WTC11 (cell line): ENCODE measurements around the gene CKM.

Experiments
- ARID4B ChIP-seq: sonication (generic); formaldehyde crosslinking; IDR thresholded peaks from 2 replicates; pipeline ENCODE4 v1.8.0; 2023; ENCODE audit warnings: missing genetic modification reagents, mild to moderate bottlenecking, borderline replicate concordance
- ATF2 ChIP-seq: sonication (generic); formaldehyde crosslinking; IDR thresholded peaks from 2 replicates; pipeline ENCODE4 v1.8.1; 2022; ENCODE audit warnings: low read depth, missing genetic modification reagents, borderline replicate concordance
- ATF3 ChIP-seq: sonication (generic); formaldehyde crosslinking; conservative IDR thresholded peaks from 2 replicates; pipeline ENCODE4 v1.8.1; 2022; ENCODE audit warnings: mild to moderate bottlenecking, missing genetic modification reagents
- CTCF ChIP-seq: fragments of 200-600 bp; IDR thresholded peaks from 2 replicates; pipeline ENCODE4 v1.8.0; 2022; ENCODE audit warnings: antibody characterized with exemption
- FOXP4 ChIP-seq: sonication (generic); formaldehyde crosslinking; IDR thresholded peaks from 2 replicates; pipeline ENCODE4 v1.8.0; 2022; ENCODE audit warnings: mild to moderate bottlenecking, missing genetic modification reagents
- MAX ChIP-seq: sonication (generic); formaldehyde crosslinking; IDR thresholded peaks from 2 replicates; pipeline ENCODE4 v1.8.0; 2022; ENCODE audit warnings: mild to moderate bottlenecking, missing genetic modification reagents
- MYBL2 ChIP-seq: sonication (generic); formaldehyde crosslinking; IDR thresholded peaks from 2 replicates; pipeline ENCODE4 v1.8.1; 2023; ENCODE audit warnings: mild to moderate bottlenecking, moderate library complexity, missing genetic modification reagents
- RELA ChIP-seq: sonication (generic); formaldehyde crosslinking; IDR thresholded peaks from 2 replicates; pipeline ENCODE4 v1.8.1; 2022; ENCODE audit warnings: missing genetic modification reagents, mild to moderate bottlenecking, borderline replicate concordance
- TEAD4 ChIP-seq: sonication (generic); formaldehyde crosslinking; IDR thresholded peaks from 2 replicates; pipeline ENCODE4 v1.8.0; 2022; ENCODE audit warnings: mild to moderate bottlenecking, missing genetic modification reagents
- USF2 ChIP-seq: sonication (generic); formaldehyde crosslinking; IDR thresholded peaks from 2 replicates; pipeline ENCODE4 v1.8.1; 2023; ENCODE audit warnings: mild to moderate bottlenecking, missing genetic modification reagents, moderate library complexity
- ZNF121 ChIP-seq: sonication (generic); formaldehyde crosslinking; IDR thresholded peaks from 2 replicates; pipeline ENCODE4 v1.8.0; 2023; ENCODE audit warnings: missing genetic modification reagents
- ZNF317 ChIP-seq: sonication (generic); formaldehyde crosslinking; IDR thresholded peaks from 2 replicates; pipeline ENCODE4 v1.8.1; 2023; ENCODE audit warnings: low read depth, mild to moderate bottlenecking, moderate library complexity, missing genetic modification reagents, borderline replicate concordance
- ZNF532 ChIP-seq: fragments of 250-450 bp; sonication (Bioruptor Pico); IDR thresholded peaks from 2 replicates; pipeline ENCODE4 v1.9.0; 2021; ENCODE audit warnings: mild to moderate bottlenecking, borderline replicate concordance

- TF ChIP-seq FOXP4 (no peak), CTCF (no peak), ZNF532 (no peak), ARID4B (no peak), USF2 (CRISPR knock-in tag) (no peak), MAX (CRISPR knock-in tag) (no peak), ATF3 (no peak), ZNF121 (CRISPR knock-in tag) (no peak), MYBL2 (no peak), RELA (CRISPR knock-in tag) (no peak), ZNF317 (no peak), ATF2 (CRISPR knock-in tag) (no peak), TEAD4 (CRISPR knock-in tag) (no peak)
These were observed 16.6 kb downstream of the CKM start for GRCh38 chr19:45306040-45306439.
